ENCODE measurements around the gene UGDH.
"Not testable (repeated sequence)": the region's sequence is repeated elsewhere in the genome, so short reads cannot be mapped to it uniquely, and the experiment has no call there.

DNA sequence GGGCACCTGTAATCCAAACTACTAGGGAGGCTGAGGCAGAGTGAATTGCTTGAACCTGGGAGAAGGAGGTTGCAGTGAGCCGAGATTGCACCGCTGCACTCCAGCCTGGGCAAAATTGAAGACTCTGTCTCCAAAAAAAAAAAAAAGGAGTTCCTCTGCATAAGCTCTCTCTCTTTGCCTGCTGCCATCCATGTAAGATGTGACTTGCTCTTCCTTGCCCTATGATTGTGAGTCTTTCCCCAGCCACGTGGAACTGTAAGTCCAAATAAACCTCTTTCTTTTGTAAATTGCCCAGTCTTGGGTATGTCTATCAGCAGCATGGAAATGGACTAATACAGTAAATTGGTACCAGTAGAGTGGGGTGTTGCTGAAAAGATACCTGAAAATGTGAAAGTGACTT, 5.0 kb upstream of the UGDH start:
- TF ChIP-seq TAF1 (conservative IDR thresholded peaks at IDR 0.05); RAD21 (IDR thresholded peaks at IDR 0.05); ZBTB33 (IDR thresholded peaks at IDR 0.05); ATF3 (IDR thresholded peaks at IDR 0.05); GABPA (IDR thresholded peaks at IDR 0.05 in 1 of 2, conservative IDR thresholded peaks at IDR 0.05 in 1 of 2); JUND (IDR thresholded peaks at IDR 0.05); SP1 (IDR thresholded peaks at IDR 0.05); YY1 (IDR thresholded peaks at IDR 0.05); RXRA (IDR thresholded peaks at IDR 0.05): not testable (repeated sequence)
- TF ChIP-seq, protein P1, sequence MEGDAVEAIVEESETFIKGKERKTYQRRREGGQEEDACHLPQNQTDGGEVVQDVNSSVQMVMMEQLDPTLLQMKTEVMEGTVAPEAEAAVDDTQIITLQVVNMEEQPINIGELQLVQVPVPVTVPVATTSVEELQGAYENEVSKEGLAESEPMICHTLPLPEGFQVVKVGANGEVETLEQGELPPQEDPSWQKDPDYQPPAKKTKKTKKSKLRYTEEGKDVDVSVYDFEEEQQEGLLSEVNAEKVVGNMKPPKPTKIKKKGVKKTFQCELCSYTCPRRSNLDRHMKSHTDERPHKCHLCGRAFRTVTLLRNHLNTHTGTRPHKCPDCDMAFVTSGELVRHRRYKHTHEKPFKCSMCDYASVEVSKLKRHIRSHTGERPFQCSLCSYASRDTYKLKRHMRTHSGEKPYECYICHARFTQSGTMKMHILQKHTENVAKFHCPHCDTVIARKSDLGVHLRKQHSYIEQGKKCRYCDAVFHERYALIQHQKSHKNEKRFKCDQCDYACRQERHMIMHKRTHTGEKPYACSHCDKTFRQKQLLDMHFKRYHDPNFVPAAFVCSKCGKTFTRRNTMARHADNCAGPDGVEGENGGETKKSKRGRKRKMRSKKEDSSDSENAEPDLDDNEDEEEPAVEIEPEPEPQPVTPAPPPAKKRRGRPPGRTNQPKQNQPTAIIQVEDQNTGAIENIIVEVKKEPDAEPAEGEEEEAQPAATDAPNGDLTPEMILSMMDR (IDR thresholded peaks at IDR 0.05; ENCODE audit: low read depth, low read length, missing input control), result not testable (repeated sequence)
- TF ChIP-seq, protein P2, sequence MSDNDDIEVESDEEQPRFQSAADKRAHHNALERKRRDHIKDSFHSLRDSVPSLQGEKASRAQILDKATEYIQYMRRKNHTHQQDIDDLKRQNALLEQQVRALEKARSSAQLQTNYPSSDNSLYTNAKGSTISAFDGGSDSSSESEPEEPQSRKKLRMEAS (IDR thresholded peaks at IDR 0.05), result not testable (repeated sequence)
- TF ChIP-seq, protein P3, sequence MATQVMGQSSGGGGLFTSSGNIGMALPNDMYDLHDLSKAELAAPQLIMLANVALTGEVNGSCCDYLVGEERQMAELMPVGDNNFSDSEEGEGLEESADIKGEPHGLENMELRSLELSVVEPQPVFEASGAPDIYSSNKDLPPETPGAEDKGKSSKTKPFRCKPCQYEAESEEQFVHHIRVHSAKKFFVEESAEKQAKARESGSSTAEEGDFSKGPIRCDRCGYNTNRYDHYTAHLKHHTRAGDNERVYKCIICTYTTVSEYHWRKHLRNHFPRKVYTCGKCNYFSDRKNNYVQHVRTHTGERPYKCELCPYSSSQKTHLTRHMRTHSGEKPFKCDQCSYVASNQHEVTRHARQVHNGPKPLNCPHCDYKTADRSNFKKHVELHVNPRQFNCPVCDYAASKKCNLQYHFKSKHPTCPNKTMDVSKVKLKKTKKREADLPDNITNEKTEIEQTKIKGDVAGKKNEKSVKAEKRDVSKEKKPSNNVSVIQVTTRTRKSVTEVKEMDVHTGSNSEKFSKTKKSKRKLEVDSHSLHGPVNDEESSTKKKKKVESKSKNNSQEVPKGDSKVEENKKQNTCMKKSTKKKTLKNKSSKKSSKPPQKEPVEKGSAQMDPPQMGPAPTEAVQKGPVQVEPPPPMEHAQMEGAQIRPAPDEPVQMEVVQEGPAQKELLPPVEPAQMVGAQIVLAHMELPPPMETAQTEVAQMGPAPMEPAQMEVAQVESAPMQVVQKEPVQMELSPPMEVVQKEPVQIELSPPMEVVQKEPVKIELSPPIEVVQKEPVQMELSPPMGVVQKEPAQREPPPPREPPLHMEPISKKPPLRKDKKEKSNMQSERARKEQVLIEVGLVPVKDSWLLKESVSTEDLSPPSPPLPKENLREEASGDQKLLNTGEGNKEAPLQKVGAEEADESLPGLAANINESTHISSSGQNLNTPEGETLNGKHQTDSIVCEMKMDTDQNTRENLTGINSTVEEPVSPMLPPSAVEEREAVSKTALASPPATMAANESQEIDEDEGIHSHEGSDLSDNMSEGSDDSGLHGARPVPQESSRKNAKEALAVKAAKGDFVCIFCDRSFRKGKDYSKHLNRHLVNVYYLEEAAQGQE (IDR thresholded peaks at IDR 0.05), result not testable (repeated sequence)

All from liver (tissue), 3 donors.